Pancreas (tissue), 10 donors: Measurements from ENCODE around the gene VWA7. TPM values are rescaled to one million over a fixed set of nuclear protein-coding genes. Genes with fewer than 3 reads are reported as not detected.
"Not testable (repeated sequence)": the region's sequence is repeated elsewhere in the genome, so short reads cannot be mapped to it uniquely, and the experiment has no call there.

Experiments
- ATAC-seq, 4 donors: fragments of 200-7000 bp; cut with Tn5 transposase; one replicate each; pipeline versions ENCODE4 v1.8.0 to v1.9.1; 2020; ENCODE audit warnings: mild to moderate bottlenecking in 4 of 4, moderate library complexity in 4 of 4
- DNase-seq, 6 donors: peaks; one replicate each; pipeline ENCODE4 v3.0.0-alpha.2; 2020
- FAIRE-seq: peaks from 2 replicates; lab custom pipeline; 2012; peaks lifted over from hg19 to GRCh38; lab: Jason Lieb, UNC
- H3K27ac ChIP-seq, 4 donors: fragments of 200-600 bp; sonication (generic); 1 replicate in 3 of 4; 2 replicates in 1 of 4; pipeline versions ENCODE4 v1.5.0 to v1.8.0; 2020
- H3K27me3 ChIP-seq, 4 donors: fragments of 200-600 bp; one replicate each; pipeline ENCODE4 v1.8.0; 2021
- H3K36me3 ChIP-seq, 3 donors: fragments of 200-600 bp; sonication (generic) in 1 of 3; one replicate each; pipeline versions ENCODE4 v1.5.0 to v1.8.0; 2020 to 2021
- H3K4me1 ChIP-seq, 3 donors: fragments of 200-600 bp; one replicate each; pipeline ENCODE4 v1.8.0; 2021
- H3K4me3 ChIP-seq, 4 donors: fragments of 200-600 bp; sonication (generic) in 2 of 4; one replicate each; pipeline versions ENCODE4 v1.5.0 to v1.8.0; 2020 to 2021
- H3K9me3 ChIP-seq, 4 donors: fragments of 200-600 bp; one replicate each; pipeline ENCODE4 v1.8.0; 2021
- WGBS, 2 donors: extraction: QIAGEN DNeasy Blood & Tissue Kit; methylation state at CpG; one replicate each; pipeline ENCODE4 v1.1.7; 2013; 5-methylcytosine and 5-hydroxymethylcytosine counted together
- intact Hi-C, 3 donors: fragments of 100-400 bp; cut with DNase I; formaldehyde crosslinking; loops; one replicate each; pipeline versions ENCODE4 v1.11.1 to v1.14.2; 2022
- polyA plus RNA-seq, 2 donors: library from polyadenylated mRNA; stranded (reverse); fragments of 200-250 nt; gene quantifications; one replicate each; pipeline ENCODE4 v1.2.3, GENCODE V29; 2013
- total RNA-seq, 6 donors: library from RNA; stranded (reverse); fragmentation: NEBNext Ultra II Directional in 4 of 6; extraction: Animal tissue kit (Norgen Biotek cat#: 25700) in 4 of 6; gene quantifications; one replicate each; pipeline versions ENCODE4 v1.2.1 to v1.2.4, GENCODE V29; 2021 to 2023
- TF ChIP-seq, protein P1 (sequence below), 4 donors: fragments of 200-600 bp; sonication (generic) in 3 of 4; IDR thresholded peaks; one replicate each; pipeline versions ENCODE4 v1.5.0 to v1.8.0; 2021; ENCODE audit warnings: antibody characterized with exemption in 4 of 4
- donor health status: healthy with polysubstance abuse.
- donor health status: DM: no; HTN: no; CAD: no; lungs with moderate emphysema.
- donor health status: DM: no; HTN: no; CAD: no.
- donor health status: control.
- donor health status: control.
- donor health status: Bipolar disorder and iron deficiency.
- donor health status: DM: yes; HTN: yes; CAD: no.
- donor health status: DM: no; HTN: no; CAD: no.
- donor health status: DM: no; HTN: no; CAD: no.
- donor health status: DM: yes; HTN: yes; CAD: no.

VWA7 gene
- total and polyA plus RNA-seq, 8 donors = 2.9 to 11.9 (median 4.8) TPM

DNA sequence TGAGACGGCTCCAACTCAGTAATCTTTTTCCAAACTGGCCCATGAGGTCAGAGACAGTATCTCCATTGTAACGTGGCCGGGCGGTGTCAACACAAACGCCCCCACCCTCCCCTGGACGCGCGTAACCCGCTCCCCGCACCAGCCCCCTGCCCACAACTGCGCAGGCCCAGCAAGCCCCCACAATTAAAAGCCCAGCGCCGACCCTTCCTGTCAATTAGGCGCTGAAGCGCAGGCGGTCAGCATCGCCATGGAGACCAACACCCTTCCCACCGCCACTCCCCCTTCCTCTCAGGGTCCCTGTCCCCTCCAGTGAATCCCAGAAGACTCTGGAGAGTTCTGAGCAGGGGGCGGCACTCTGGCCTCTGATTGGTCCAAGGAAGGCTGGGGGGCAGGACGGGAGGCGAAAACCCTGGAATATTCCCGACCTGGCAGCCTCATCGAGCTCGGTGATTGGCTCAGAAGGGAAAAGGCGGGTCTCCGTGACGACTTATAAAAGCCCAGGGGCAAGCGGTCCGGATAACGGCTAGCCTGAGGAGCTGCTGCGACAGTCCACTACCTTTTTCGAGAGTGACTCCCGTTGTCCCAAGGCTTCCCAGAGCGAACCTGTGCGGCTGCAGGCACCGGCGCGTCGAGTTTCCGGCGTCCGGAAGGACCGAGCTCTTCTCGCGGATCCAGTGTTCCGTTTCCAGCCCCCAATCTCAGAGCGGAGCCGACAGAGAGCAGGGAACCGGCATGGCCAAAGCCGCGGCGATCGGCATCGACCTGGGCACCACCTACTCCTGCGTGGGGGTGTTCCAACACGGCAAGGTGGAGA, 38.1 kb upstream of the VWA7 start, which contains the start of the genes HSPA1A and HSPA1L:
HSPA1A (plus strand) TSS at position 519 of the 814 bp plus-strand sequence; CDS start at position 733, 214 bp downstream.
HSPA1L (minus strand) TSS at position 259 of the 814 bp plus-strand sequence. CDS start 3,311 bp downstream, outside the sequence.
- H3K4me3 ChIP-seq = peak within 1 kb of the TSS in 3 of 4 donors; percentile 33 to 44 (median 43)
- intact Hi-C loops = no loop called here
- H3K27me3 ChIP-seq = no peaks in the 10 kb centered on the region
- no peaks in the 10 kb centered on the region for H3K36me3 ChIP-seq
- TF ChIP-seq, protein P1, sequence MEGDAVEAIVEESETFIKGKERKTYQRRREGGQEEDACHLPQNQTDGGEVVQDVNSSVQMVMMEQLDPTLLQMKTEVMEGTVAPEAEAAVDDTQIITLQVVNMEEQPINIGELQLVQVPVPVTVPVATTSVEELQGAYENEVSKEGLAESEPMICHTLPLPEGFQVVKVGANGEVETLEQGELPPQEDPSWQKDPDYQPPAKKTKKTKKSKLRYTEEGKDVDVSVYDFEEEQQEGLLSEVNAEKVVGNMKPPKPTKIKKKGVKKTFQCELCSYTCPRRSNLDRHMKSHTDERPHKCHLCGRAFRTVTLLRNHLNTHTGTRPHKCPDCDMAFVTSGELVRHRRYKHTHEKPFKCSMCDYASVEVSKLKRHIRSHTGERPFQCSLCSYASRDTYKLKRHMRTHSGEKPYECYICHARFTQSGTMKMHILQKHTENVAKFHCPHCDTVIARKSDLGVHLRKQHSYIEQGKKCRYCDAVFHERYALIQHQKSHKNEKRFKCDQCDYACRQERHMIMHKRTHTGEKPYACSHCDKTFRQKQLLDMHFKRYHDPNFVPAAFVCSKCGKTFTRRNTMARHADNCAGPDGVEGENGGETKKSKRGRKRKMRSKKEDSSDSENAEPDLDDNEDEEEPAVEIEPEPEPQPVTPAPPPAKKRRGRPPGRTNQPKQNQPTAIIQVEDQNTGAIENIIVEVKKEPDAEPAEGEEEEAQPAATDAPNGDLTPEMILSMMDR (IDR thresholded peaks at IDR 0.05) = no peak
- ATAC-seq = peak; percentile 36 to 85 (median 72)
- H3K9me3 ChIP-seq = no peaks in the 10 kb centered on the region
- no peak for FAIRE-seq
- peak; percentile 90 to 97 (median 94) for DNase-seq
- H3K4me1 ChIP-seq = peaks cover 3 to 18% (median 16%) of the 10 kb centered on the region in 3 donors
- H3K27ac ChIP-seq = peak within 1 kb of the TSS; percentile 78 to 100 (median 94)
- 0% methylated on average over 47 to 56 of the region's 56 CpGs for WGBS, 2 donors

DNA sequence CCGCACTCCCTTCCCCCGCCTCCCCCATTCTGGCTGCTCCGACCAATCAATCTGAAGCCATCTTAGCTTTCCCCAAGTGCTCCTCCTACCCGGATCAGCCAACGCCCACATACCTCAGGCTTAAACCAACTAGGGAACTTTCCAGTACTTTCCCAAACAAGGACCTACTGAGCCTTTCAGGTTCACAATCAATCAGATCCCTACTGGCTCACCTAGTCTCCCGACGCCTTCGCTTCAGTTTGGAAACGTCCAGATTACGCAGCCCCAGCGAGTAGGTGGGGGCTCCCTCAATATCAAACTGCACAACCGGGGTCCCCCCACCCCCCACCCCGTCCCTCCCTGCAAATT, 37.5 kb upstream of the VWA7 start:
- FAIRE-seq = no peak
- peak; percentile 23 to 85 (median 65) for ATAC-seq
- TF ChIP-seq, protein P1 (IDR thresholded peaks at IDR 0.05) = no peak
- Histone ChIP-seq H3K36me3 (no peaks in the 10 kb centered on the region), H3K4me3 (peak overlapping the region in 3 of 4 donors; percentile 8 to 44 (median 43)), H3K27ac (peak overlapping the region; percentile 78 to 100 (median 94)), H3K4me1 (peaks cover 0 to 18% (median 16%) of the 10 kb centered on the region in 3 donors), H3K27me3 (no peaks in the 10 kb centered on the region), H3K9me3 (no peaks in the 10 kb centered on the region)
- intact Hi-C loops = no loop called here
- 0% methylated on average over 13 of the region's 13 CpGs for WGBS, 2 donors
- DNase-seq = peak in 5 of 6 donors; percentile 93 to 97 (median 95)

DNA sequence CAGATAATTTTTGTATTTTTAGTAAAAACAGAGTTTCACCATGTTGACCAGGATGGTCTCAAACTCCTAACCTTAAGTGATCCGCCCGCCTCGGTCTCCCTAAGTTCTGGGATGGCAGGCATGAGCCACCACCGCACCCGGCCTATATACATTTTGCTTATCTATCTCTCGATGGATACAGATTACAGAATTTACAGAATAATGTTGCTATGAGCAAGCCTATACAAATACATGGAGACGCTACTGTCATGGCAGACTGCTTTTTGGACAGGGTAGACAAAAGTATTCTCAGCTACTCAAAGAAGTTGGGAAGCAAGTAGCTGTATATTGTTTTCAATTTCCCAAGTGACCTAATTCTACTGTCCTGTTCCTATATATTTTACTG, 36.3 kb upstream of the VWA7 start:
- H3K4me3 ChIP-seq = no peak overlapping the region
- H3K9me3 ChIP-seq = no peaks in the 10 kb centered on the region
- peaks cover 0 to 14% (median 6%) of the 10 kb centered on the region in 3 donors for H3K4me1 ChIP-seq
- no peaks in the 10 kb centered on the region for H3K36me3 ChIP-seq
- H3K27ac ChIP-seq = peak overlapping the region; percentile 33 to 100 (median 88)
- ATAC-seq (no peak), DNase-seq (no peak), FAIRE-seq (no peak)
- intact Hi-C loops = no loop called here
- H3K27me3 ChIP-seq = no peaks in the 10 kb centered on the region
- TF ChIP-seq, protein P1 (IDR thresholded peaks at IDR 0.05) = no peak
- 90 to 92% methylated on average over 7 of the region's 7 CpGs for WGBS, 2 donors

DNA sequence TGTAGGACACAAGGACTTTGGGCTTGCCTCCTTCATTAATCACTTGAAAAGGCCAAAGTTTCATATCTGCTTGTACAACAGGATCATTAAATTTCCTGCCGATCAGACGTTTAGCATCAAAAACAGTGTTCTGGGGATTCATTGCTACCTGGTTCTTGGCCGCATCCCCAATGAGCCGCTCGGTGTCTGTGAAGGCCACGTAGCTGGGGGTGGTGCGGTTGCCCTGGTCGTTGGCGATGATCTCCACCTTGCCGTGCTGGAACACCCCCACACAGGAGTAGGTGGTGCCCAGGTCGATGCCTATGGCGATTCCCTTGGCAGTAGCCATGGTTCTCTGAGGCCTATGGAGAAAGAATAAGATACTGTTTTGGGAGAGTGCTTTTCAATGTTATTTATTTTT, 34.5 kb upstream of the VWA7 start:
- H3K4me3 ChIP-seq = no peak overlapping the region
- no peak overlapping the region for H3K27ac ChIP-seq
- H3K4me1 ChIP-seq = peaks cover 6 to 11% (median 6%) of the 10 kb centered on the region in 3 donors
- WGBS, 2 donors = 85 to 87% methylated on average over 12 of the region's 12 CpGs
- no peak for FAIRE-seq
- no peaks in the 10 kb centered on the region for H3K9me3 ChIP-seq
- TF ChIP-seq, protein P1 (IDR thresholded peaks at IDR 0.05) = no peak
- DNase-seq = peak in 1 of 6 donors; percentile 22
- H3K27me3 ChIP-seq = no peaks in the 10 kb centered on the region
- intact Hi-C loops = no loop called here
- H3K36me3 ChIP-seq = no peaks in the 10 kb centered on the region
- ATAC-seq = no peak

DNA sequence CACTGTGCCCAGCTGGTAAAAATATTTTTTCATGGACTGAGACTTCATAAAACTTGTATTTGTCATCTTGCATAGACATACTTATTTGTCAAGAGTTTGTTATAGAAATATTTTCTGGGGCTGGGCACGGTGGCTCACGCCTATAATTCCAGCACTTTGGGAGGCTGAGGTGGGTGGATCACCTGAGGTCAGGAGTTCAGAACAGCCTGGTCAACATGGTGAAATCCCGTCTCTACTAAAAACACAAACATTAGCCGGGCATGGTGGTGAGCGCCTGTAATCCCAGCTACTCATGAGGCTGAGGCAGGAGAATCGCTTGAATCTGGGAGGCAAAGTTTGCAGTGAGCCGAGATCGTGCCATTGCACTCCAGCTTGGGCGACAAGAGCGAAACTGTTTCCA, 31.5 kb upstream of the VWA7 start:
- H3K9me3 ChIP-seq, ATAC-seq, H3K36me3 ChIP-seq, DNase-seq, FAIRE-seq, H3K27me3 ChIP-seq, H3K27ac ChIP-seq, intact Hi-C loops, H3K4me3 ChIP-seq: not testable (repeated sequence)
- peaks cover under 1 to 13% (median 6%) of the 10 kb centered on the region in 3 donors for H3K4me1 ChIP-seq
- WGBS, 2 donors = 85 to 92% methylated on average over 10 of the region's 10 CpGs
